Medulla oblongata (tissue), 1 donor: ENCODE results near the gene COPB2.

ENCODE experiments used
- DNase-seq: peaks from one replicate; pipeline ENCODE4 v3.0.0-alpha.2; 2015; ENCODE audit errors: extremely low spot score

COPB2 gene

DNA sequence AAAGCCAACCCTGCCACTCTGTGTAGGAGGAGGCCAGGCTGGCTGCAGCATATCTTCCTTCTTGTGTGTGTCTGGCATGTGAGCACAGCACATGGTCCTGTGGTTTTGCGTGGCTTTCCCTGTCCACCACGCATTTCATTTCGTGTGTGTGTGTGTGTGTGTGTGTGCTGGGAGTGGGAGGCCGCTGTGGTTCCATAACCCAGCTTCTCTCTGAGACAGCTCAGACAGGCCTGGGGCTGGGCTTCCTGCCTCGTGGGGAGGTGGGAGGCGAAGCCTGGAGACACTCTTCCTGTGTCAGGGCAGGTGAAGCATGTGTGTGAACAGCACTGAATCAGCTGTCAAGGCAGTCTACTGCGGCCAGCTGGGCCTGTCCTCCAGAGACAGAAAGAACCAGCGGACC lies 61.6 kb downstream of the COPB2 start:
- DNase-seq = no peak

GRCh38 chr3:139327231-139327630 lies 62.2 kb downstream of the COPB2 start:
- DNase-seq = no peak

DNA sequence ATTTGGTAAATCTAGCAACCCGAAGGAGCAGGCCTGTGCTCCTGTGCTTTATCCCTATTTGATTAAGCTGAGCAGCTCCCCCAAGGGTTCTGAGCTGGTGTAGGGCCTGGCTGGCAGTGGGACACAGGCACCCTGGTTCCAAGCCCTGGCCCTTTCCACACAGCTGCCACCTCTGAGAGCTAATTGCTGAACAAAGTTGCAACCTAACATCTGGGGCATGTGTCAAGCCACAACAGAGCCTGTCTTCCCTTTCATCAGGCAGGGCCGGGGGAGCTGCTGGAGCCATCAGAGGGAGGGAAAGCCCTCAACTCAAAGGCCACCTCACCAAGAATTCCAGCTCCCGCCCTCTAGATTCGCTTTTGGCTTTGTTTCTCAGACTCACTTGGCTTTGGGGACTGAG lies 62.7 kb downstream of the COPB2 start:
- no peak for DNase-seq

- DNase-seq = no peak
These were observed 63.3 kb downstream of the COPB2 start for GRCh38 chr3:139326131-139326530.

GRCh38 chr3:139325551-139325950 lies 63.9 kb downstream of the COPB2 start:
- no peak for DNase-seq

- no peak for DNase-seq
These were observed 65.0 kb downstream of the COPB2 start for GRCh38 chr3:139324456-139324855.

DNA sequence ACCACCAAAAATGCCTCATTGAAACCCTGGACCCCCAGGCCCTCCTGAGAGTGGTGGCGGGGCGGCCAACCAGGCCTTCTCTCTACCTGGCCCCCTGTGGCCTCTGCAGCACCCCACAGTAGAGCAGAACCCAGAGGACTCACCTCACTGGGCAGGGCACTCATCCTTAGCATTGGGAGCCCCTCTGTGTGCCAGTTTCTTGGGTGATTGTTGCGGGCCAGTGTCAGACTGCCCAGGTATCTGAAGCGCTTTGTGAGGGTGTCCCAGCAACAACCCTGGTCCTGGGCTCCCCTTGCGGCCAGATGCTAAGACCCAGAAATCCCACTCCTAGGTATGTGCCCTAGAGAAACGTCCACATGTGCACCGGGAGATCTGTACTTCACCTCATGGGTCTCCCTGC lies 66.3 kb downstream of the COPB2 start:
- no peak for DNase-seq

- no peak for DNase-seq
These were observed 67.1 kb downstream of the COPB2 start for GRCh38 chr3:139322346-139322745.

DNA sequence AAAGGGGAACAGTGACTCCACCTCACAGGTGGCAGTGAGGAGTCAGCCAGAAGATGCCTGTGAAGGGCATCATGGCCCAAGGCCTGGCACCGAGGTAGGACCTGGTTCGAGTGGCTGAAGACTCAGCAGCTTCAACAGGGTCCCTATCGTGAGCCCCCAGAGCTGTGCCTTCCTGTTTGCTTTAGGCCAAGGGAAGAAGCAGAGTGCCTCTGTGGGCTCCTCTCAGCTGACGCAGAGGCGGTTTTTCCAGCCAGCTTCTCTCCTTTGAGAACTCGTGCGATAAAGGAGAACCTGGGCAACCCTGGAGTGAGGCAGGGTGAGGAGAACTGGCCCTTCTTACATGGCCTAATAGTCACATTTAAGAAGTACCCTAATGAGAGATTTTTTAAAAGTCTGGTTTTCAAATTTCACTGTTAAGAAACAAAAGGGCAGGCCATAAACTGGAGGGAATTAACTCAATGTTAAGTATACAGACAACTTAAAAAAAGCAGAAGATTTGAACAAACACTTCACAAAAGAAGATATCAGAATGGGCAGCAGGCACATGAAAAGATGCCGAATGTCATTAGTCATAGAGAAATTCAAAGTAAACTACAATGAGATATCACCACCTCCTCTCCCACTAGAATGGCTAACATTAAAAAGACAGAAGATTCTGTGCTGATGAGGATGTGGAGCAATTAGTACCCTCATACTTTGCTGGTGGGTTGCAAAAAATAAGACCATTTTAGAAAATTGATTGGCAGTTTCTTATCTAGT lies 68.7 kb downstream of the COPB2 start:
- no peak for DNase-seq

GRCh38 chr3:139319428-139320402 lies 69.7 kb downstream of the COPB2 start:
- no peak for DNase-seq

- no peak for DNase-seq
These were observed 70.6 kb downstream of the COPB2 start for GRCh38 chr3:139318826-139319225.

- no peak for DNase-seq
These were observed 71.0 kb downstream of the COPB2 start for GRCh38 chr3:139318431-139318816.

DNA sequence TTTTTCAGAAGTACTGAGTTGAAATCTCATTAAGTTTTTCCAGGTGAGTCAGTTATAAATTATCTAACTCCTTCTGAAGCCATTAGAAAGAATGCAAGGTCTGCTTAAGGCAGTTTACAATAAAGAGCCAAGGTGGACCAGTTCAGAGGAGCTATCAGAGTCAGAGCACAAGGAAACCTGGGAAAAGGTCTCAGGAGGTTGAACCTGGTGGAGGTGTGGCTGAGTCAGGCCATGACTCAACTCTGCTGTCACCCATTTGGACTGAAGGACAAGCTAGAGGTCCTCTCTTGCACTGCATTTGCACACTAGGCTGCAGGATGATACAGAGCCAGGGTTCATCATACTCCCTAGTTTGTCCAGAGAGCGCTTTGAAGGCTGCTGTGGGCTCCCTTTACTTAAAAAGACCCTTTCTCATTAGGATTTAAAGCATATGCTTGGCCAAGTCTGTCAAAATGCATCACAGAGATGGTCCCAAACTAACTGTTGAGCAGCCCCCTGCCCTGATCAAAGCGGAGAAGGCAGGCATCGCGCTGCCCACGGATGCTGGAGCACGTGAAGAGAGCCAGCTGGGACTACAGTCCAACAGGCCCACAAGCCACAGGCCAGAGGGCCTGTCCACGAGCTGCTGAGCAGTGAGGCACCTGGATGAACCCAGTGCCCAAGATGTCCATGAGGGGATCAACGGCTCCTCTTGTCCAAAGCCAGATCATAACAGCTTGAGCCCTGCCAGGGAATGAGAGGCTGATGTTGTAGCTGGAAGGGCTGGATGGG lies 71.6 kb downstream of the COPB2 start:
- no peak for DNase-seq

- DNase-seq = no peak
These were observed 72.2 kb downstream of the COPB2 start for GRCh38 chr3:139317215-139317614.

- DNase-seq = no peak
These were observed 75.5 kb downstream of the COPB2 start for GRCh38 chr3:139313921-139314320.

DNA sequence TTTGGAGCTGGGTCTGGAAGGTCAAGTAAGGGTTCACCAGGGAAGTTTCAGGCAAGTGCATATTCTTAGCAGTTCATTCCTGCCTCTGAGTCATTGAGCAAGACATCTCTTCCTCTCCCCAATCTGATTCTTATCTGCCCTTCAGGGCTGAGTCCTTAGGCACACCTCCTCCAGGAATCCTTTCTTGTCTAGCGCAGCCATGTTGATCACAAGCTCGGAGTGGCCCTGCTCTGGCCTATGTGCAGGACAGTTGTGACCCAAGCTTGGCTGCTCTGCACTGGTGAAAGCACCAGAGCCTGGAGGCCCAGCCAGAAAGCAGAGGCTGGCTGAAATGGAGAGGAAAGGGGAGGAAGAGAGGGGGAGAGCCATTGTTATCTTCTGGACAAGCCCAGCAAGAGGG lies 76.5 kb downstream of the COPB2 start:
- no peak for DNase-seq

- DNase-seq = no peak
These were observed 77.0 kb downstream of the COPB2 start for GRCh38 chr3:139312416-139312815.

DNA sequence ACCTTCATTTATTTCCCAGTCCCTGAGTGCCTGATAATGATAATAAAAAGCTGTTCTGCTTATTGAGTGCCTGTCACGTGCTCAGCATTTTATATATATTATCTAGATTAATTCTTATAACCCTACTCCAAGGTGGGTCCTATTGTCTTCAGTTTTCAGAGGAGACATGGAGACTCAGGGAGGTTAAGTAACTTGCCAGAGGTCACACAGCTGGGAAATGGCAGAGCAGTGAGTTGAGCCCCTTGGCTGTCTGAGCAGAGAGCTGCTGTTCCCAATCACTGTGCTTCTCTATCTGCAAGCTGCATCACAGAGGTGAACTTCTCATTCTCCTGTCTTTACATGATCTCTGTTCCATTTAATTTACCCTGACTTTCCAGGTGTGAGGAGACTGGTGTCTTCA lies 77.9 kb downstream of the COPB2 start:
- DNase-seq = no peak

GRCh38 chr3:139310474-139310933 lies 78.9 kb downstream of the COPB2 start:
- no peak for DNase-seq

GRCh38 chr3:139309880-139310279 lies 79.6 kb downstream of the COPB2 start:
- no peak for DNase-seq

GRCh38 chr3:139309061-139309591 lies 80.3 kb downstream of the COPB2 start:
- no peak for DNase-seq

GRCh38 chr3:139308560-139308959 lies 80.9 kb downstream of the COPB2 start:
- no peak for DNase-seq
